Neural cell (in vitro differentiated cells): Measurements from ENCODE around the gene PAGE2B. TPM values are rescaled to one million over a fixed set of nuclear protein-coding genes. Genes with fewer than 3 reads are reported as not detected.
"Not testable (repeated sequence)": the region's sequence is repeated elsewhere in the genome, so short reads cannot be mapped to it uniquely, and the experiment has no call there.

Experiments
- H2AFZ ChIP-seq: fragments of 200-600, 300-800 bp; sonication (generic), shearing (Covaris generic); 2 replicates; pipeline ENCODE4 v1.6.0; 2014; ENCODE audit warnings: low read depth, mild to moderate bottlenecking, antibody characterized with exemption, low read length, moderate library complexity
- H3F3A ChIP-seq: fragments of 200-600 bp; shearing (Covaris generic); 2 replicates; pipeline ENCODE4 v1.6.1; 2016; ENCODE audit warnings: mild to moderate bottlenecking, moderate library complexity, mixed read lengths, antibody characterized with exemption, low read length; ENCODE audit not compliant: insufficient read depth, poor library complexity, severe bottlenecking
- H3K27ac ChIP-seq: fragments of 200-600, 300-800 bp; sonication (generic), shearing (Covaris generic); 2 replicates; pipeline ENCODE4 v1.5.1; 2014; ENCODE audit warnings: mild to moderate bottlenecking, low read length, moderate library complexity
- H3K27me3 ChIP-seq: fragments of 300-800, 200-600 bp; sonication (generic), shearing (Covaris generic); 2 replicates; pipeline ENCODE4 v1.6.0; 2014; ENCODE audit warnings: mild to moderate bottlenecking, low read depth, low read length, moderate library complexity; ENCODE audit not compliant: insufficient read depth
- H3K36me3 ChIP-seq: fragments of 300-800, 200-600 bp; sonication (generic), shearing (Covaris generic); 2 replicates; pipeline ENCODE4 v1.5.1; 2014; ENCODE audit warnings: mild to moderate bottlenecking, antibody characterized with exemption, low read length, moderate library complexity; ENCODE audit not compliant: insufficient read depth
- H3K4me2 ChIP-seq: fragments of 300-800, 200-600 bp; sonication (generic), shearing (Covaris generic); 2 replicates; pipeline ENCODE4 v1.6.0; 2014; ENCODE audit warnings: mild to moderate bottlenecking, low read length
- H3K4me3 ChIP-seq: fragments of 300-800, 200-600 bp; sonication (generic), shearing (Covaris generic); 2 replicates; pipeline ENCODE4 v1.5.1; 2014; ENCODE audit warnings: mild to moderate bottlenecking, low read length, moderate library complexity
- H3K79me2 ChIP-seq: fragments of 200-600 bp; shearing (Covaris generic); replicated peaks from 2 replicates; pipeline ENCODE4 v1.6.0; 2014; ENCODE audit warnings: mild to moderate bottlenecking, low read length, moderate library complexity; ENCODE audit not compliant: insufficient read depth
- H3K9ac ChIP-seq: fragments of 300-800, 200-600 bp; sonication (generic), shearing (Covaris generic); 2 replicates; pipeline ENCODE4 v1.6.1; 2016; ENCODE audit warnings: mild to moderate bottlenecking, low read length, mixed read lengths
- H3K9me2 ChIP-seq: fragments of 200-600 bp; shearing (Covaris generic); 2 replicates; pipeline ENCODE4 v1.6.1; 2016; ENCODE audit warnings: mild to moderate bottlenecking, low read length, mixed read lengths; ENCODE audit not compliant: insufficient read depth
- H3K9me3 ChIP-seq: fragments of 200-600, 300-800 bp; sonication (generic), shearing (Covaris generic); 2 replicates; pipeline ENCODE4 v1.6.1; 2016; ENCODE audit warnings: mild to moderate bottlenecking, mixed run types, low read length, moderate library complexity, mixed read lengths
- H4K20me1 ChIP-seq: fragments of 200-600 bp; shearing (Covaris generic); 2 replicates; pipeline ENCODE4 v1.6.1; 2016; ENCODE audit warnings: mild to moderate bottlenecking, mixed run types; ENCODE audit not compliant: insufficient read depth
- CTCF ChIP-seq: fragments of 450-650 bp; IDR thresholded peaks from 2 replicates; pipeline ENCODE4 v1.5.1; 2014; ENCODE audit warnings: antibody characterized with exemption, mild to moderate bottlenecking, moderate library complexity; ENCODE audit not compliant: poor library complexity, severe bottlenecking
- EP300 ChIP-seq: fragments of 450-650 bp; conservative IDR thresholded peaks from 2 replicates; pipeline ENCODE4 v1.6.1; 2014; ENCODE audit warnings: antibody characterized with exemption, mild to moderate bottlenecking, moderate library complexity; ENCODE audit not compliant: poor library complexity, severe bottlenecking
- EZH2 ChIP-seq: fragments of 200-600, 300-800 bp; shearing (Covaris generic), sonication (generic); IDR thresholded peaks from 2 replicates; pipeline ENCODE4 v1.6.1; 2014; ENCODE audit warnings: antibody characterized with exemption, low read length, borderline replicate concordance, mild to moderate bottlenecking; ENCODE audit not compliant: insufficient read depth, poor library complexity, severe bottlenecking
- MXI1 ChIP-seq: fragments of 450-650 bp; conservative IDR thresholded peaks from 2 replicates; pipeline ENCODE4 v1.6.1; 2014; ENCODE audit warnings: antibody characterized with exemption, mild to moderate bottlenecking; ENCODE audit not compliant: poor library complexity, severe bottlenecking
- POLR2AphosphoS5 ChIP-seq: IDR thresholded peaks from 2 replicates; pipeline ENCODE4 v1.6.1; 2012
- RAD21 ChIP-seq: fragments of 450-650 bp; conservative IDR thresholded peaks from 2 replicates; pipeline ENCODE4 v1.6.1; 2014; ENCODE audit warnings: antibody characterized with exemption, mild to moderate bottlenecking, moderate library complexity
- REST ChIP-seq: IDR thresholded peaks from 2 replicates; pipeline ENCODE4 v1.6.1; 2012; ENCODE audit warnings: borderline replicate concordance
- SMC3 ChIP-seq: fragments of 450-650 bp; conservative IDR thresholded peaks from 2 replicates; pipeline ENCODE4 v1.6.1; 2014; ENCODE audit warnings: antibody characterized with exemption, mild to moderate bottlenecking, moderate library complexity; ENCODE audit not compliant: poor library complexity
- TAF1 ChIP-seq: IDR thresholded peaks from 2 replicates; pipeline ENCODE4 v1.6.1; 2012; ENCODE audit warnings: low read depth
- polyA plus RNA-seq: library from polyadenylated mRNA; depleted of rRNA; stranded (reverse); fragments of >200 nt; gene quantifications from 2 replicates; pipeline ENCODE4 v1.2.3, GENCODE V29; 2014

The PAGE2B gene
- polyA plus RNA-seq, 1 donor from 2014 or later: not detected

- H2AFZ ChIP-seq: no peak overlapping the region
- no peak overlapping the region for H3K27ac ChIP-seq
- TF ChIP-seq REST (no peak), POLR2AphosphoS5 (no peak), EZH2 (no peak), EP300 (no peak), SMC3 (no peak), CTCF (no peak), MXI1 (no peak), RAD21 (no peak), TAF1 (no peak)
- no peaks in the 10 kb centered on the region for H3K9me2 ChIP-seq
- no peaks in the 10 kb centered on the region for H3F3A ChIP-seq
- no peaks in the 10 kb centered on the region for H3K27me3 ChIP-seq
- H3K36me3 ChIP-seq: no peaks in the 10 kb centered on the region
- no peak overlapping the region for H3K9ac ChIP-seq
- H3K9me3 ChIP-seq: no peaks in the 10 kb centered on the region
- no peak overlapping the region for H3K4me3 ChIP-seq
- H3K4me2 ChIP-seq: no peak overlapping the region
- no peaks in the 10 kb centered on the region for H3K79me2 ChIP-seq
- no peaks in the 10 kb centered on the region for H4K20me1 ChIP-seq
Observed at GRCh38 chrX:55039471-55039870, 35.4 kb upstream of the PAGE2B start.

- no peaks in the 10 kb centered on the region for H3K9me3 ChIP-seq
- no peaks in the 10 kb centered on the region for H3K36me3 ChIP-seq
- H3F3A ChIP-seq: no peaks in the 10 kb centered on the region
- H3K4me2 ChIP-seq: no peak overlapping the region
- no peak overlapping the region for H2AFZ ChIP-seq
- H3K27me3 ChIP-seq: no peaks in the 10 kb centered on the region
- no peak overlapping the region for H3K4me3 ChIP-seq
- H3K9ac ChIP-seq: no peak overlapping the region
- H3K79me2 ChIP-seq: no peaks in the 10 kb centered on the region
- H3K27ac ChIP-seq: no peak overlapping the region
- H3K9me2 ChIP-seq: no peaks in the 10 kb centered on the region
- no peak for TF ChIP-seq POLR2AphosphoS5
- TF ChIP-seq EZH2: no peak
- no peak for TF ChIP-seq CTCF
- H4K20me1 ChIP-seq: no peaks in the 10 kb centered on the region
Observed at GRCh38 chrX:55041514-55041913, 33.3 kb upstream of the PAGE2B start.

GRCh38 chrX:55050599-55050998 lies 24.2 kb upstream of the PAGE2B start:
- not testable (repeated sequence) for H3K36me3 ChIP-seq, H3K9ac ChIP-seq, H3K27me3 ChIP-seq, H3F3A ChIP-seq, H2AFZ ChIP-seq, H3K9me3 ChIP-seq, H3K9me2 ChIP-seq, H3K4me3 ChIP-seq, H4K20me1 ChIP-seq, H3K27ac ChIP-seq, H3K4me2 ChIP-seq, H3K79me2 ChIP-seq
